H1 (cell line): ENCODE data around the gene RTKN. TPM values are rescaled to one million over a fixed set of nuclear protein-coding genes. Genes with fewer than 3 reads are reported as not detected.

Source experiments
- GABPA ChIP-seq: IDR thresholded peaks from 2 replicates; pipeline ENCODE4 v1.6.1; 2011; ENCODE audit warnings: mild to moderate bottlenecking, low read length, moderate library complexity, borderline replicate concordance; ENCODE audit not compliant: insufficient read depth
- GTF2F1 ChIP-seq: IDR thresholded peaks from 2 replicates; pipeline ENCODE4 v1.6.1; 2012; ENCODE audit warnings: low read depth, low read length, improper control_type of control experiment, borderline replicate concordance
- JUN ChIP-seq: IDR thresholded peaks from 2 replicates; pipeline ENCODE4 v1.6.1; 2011; ENCODE audit warnings: low read depth, mild to moderate bottlenecking, improper control_type of control experiment, low read length
- KDM5A ChIP-seq: fragments of 200-600 bp; IDR thresholded peaks from 2 replicates; pipeline ENCODE4 v1.7.1; 2012; ENCODE audit warnings: mild to moderate bottlenecking, low read length, inconsistent platforms, mixed read lengths
- NANOG ChIP-seq: IDR thresholded peaks from 2 replicates; pipeline ENCODE4 v1.6.1; 2011; ENCODE audit warnings: low read length, low read depth, mild to moderate bottlenecking, inconsistent platforms; ENCODE audit not compliant: insufficient read depth, poor library complexity, severe bottlenecking
- RFX5 ChIP-seq: IDR thresholded peaks from 2 replicates; pipeline ENCODE4 v1.6.1; 2011; ENCODE audit warnings: low read depth, low read length, improper control_type of control experiment, borderline replicate concordance
- polyA plus RNA-seq, 7 experiments: library from polyadenylated mRNA; depleted of rRNA in 3 of 7; stranded (reverse) in 5 of 7; unstranded in 2 of 7; fragments of >200 nt in 5 of 7; fragments of 200-250 nt in 2 of 7; gene quantifications; 1 replicate in 5 of 7; 2 replicates in 1 of 7; 4 replicates in 1 of 7; pipeline versions ENCODE4 v1.2.1 to v1.2.3, GENCODE V29; 2011 to 2013; ENCODE audit warnings: missing spikeins in 2 of 7, mixed read lengths in 2 of 7
- total RNA-seq: library from RNA; stranded (reverse); fragmentation: NEBNext Ultra II Directional; extraction: Animal tissue kit (Norgen Biotek cat#: 25700); gene quantifications from 2 replicates; pipeline ENCODE4 v1.2.1, GENCODE V29; 2021
- TF ChIP-seq, protein P1 (sequence below): fragments of 300-600 bp; sonication (generic); IDR thresholded peaks from 2 replicates; pipeline ENCODE4 v1.7.1; 2012; ENCODE audit warnings: low read length, moderate library complexity, mild to moderate bottlenecking, inconsistent platforms; ENCODE audit not compliant: insufficient replicate concordance
- TF ChIP-seq, protein P2 (sequence below): IDR thresholded peaks from 2 replicates; pipeline ENCODE4 v1.6.1; 2012; ENCODE audit warnings: low read length, inconsistent platforms

RTKN gene
- total and polyA plus RNA-seq, 2 of the 8 experiments (the other 6 are each of a cell fraction or from before 2014, with no cell fraction given): 40.2 to 54.1 TPM

GRCh38 chr2:74387346-74387745, 54.4 kb downstream of the RTKN start (continued):
- TF ChIP-seq, protein P1, sequence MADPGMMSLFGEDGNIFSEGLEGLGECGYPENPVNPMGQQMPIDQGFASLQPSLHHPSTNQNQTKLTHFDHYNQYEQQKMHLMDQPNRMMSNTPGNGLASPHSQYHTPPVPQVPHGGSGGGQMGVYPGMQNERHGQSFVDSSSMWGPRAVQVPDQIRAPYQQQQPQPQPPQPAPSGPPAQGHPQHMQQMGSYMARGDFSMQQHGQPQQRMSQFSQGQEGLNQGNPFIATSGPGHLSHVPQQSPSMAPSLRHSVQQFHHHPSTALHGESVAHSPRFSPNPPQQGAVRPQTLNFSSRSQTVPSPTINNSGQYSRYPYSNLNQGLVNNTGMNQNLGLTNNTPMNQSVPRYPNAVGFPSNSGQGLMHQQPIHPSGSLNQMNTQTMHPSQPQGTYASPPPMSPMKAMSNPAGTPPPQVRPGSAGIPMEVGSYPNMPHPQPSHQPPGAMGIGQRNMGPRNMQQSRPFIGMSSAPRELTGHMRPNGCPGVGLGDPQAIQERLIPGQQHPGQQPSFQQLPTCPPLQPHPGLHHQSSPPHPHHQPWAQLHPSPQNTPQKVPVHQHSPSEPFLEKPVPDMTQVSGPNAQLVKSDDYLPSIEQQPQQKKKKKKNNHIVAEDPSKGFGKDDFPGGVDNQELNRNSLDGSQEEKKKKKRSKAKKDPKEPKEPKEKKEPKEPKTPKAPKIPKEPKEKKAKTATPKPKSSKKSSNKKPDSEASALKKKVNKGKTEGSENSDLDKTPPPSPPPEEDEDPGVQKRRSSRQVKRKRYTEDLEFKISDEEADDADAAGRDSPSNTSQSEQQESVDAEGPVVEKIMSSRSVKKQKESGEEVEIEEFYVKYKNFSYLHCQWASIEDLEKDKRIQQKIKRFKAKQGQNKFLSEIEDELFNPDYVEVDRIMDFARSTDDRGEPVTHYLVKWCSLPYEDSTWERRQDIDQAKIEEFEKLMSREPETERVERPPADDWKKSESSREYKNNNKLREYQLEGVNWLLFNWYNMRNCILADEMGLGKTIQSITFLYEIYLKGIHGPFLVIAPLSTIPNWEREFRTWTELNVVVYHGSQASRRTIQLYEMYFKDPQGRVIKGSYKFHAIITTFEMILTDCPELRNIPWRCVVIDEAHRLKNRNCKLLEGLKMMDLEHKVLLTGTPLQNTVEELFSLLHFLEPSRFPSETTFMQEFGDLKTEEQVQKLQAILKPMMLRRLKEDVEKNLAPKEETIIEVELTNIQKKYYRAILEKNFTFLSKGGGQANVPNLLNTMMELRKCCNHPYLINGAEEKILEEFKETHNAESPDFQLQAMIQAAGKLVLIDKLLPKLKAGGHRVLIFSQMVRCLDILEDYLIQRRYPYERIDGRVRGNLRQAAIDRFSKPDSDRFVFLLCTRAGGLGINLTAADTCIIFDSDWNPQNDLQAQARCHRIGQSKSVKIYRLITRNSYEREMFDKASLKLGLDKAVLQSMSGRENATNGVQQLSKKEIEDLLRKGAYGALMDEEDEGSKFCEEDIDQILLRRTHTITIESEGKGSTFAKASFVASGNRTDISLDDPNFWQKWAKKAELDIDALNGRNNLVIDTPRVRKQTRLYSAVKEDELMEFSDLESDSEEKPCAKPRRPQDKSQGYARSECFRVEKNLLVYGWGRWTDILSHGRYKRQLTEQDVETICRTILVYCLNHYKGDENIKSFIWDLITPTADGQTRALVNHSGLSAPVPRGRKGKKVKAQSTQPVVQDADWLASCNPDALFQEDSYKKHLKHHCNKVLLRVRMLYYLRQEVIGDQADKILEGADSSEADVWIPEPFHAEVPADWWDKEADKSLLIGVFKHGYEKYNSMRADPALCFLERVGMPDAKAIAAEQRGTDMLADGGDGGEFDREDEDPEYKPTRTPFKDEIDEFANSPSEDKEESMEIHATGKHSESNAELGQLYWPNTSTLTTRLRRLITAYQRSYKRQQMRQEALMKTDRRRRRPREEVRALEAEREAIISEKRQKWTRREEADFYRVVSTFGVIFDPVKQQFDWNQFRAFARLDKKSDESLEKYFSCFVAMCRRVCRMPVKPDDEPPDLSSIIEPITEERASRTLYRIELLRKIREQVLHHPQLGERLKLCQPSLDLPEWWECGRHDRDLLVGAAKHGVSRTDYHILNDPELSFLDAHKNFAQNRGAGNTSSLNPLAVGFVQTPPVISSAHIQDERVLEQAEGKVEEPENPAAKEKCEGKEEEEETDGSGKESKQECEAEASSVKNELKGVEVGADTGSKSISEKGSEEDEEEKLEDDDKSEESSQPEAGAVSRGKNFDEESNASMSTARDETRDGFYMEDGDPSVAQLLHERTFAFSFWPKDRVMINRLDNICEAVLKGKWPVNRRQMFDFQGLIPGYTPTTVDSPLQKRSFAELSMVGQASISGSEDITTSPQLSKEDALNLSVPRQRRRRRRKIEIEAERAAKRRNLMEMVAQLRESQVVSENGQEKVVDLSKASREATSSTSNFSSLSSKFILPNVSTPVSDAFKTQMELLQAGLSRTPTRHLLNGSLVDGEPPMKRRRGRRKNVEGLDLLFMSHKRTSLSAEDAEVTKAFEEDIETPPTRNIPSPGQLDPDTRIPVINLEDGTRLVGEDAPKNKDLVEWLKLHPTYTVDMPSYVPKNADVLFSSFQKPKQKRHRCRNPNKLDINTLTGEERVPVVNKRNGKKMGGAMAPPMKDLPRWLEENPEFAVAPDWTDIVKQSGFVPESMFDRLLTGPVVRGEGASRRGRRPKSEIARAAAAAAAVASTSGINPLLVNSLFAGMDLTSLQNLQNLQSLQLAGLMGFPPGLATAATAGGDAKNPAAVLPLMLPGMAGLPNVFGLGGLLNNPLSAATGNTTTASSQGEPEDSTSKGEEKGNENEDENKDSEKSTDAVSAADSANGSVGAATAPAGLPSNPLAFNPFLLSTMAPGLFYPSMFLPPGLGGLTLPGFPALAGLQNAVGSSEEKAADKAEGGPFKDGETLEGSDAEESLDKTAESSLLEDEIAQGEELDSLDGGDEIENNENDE: no peak
- TF ChIP-seq RFX5: no peak
- TF ChIP-seq GTF2F1: no peak
- TF ChIP-seq, protein P2, sequence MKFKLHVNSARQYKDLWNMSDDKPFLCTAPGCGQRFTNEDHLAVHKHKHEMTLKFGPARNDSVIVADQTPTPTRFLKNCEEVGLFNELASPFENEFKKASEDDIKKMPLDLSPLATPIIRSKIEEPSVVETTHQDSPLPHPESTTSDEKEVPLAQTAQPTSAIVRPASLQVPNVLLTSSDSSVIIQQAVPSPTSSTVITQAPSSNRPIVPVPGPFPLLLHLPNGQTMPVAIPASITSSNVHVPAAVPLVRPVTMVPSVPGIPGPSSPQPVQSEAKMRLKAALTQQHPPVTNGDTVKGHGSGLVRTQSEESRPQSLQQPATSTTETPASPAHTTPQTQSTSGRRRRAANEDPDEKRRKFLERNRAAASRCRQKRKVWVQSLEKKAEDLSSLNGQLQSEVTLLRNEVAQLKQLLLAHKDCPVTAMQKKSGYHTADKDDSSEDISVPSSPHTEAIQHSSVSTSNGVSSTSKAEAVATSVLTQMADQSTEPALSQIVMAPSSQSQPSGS: no peak
- no peak for TF ChIP-seq KDM5A
- TF ChIP-seq GABPA: no peak
- TF ChIP-seq JUN: no peak
- no peak for TF ChIP-seq NANOG
